Measurements from ENCODE around the gene SELP.

DNA sequence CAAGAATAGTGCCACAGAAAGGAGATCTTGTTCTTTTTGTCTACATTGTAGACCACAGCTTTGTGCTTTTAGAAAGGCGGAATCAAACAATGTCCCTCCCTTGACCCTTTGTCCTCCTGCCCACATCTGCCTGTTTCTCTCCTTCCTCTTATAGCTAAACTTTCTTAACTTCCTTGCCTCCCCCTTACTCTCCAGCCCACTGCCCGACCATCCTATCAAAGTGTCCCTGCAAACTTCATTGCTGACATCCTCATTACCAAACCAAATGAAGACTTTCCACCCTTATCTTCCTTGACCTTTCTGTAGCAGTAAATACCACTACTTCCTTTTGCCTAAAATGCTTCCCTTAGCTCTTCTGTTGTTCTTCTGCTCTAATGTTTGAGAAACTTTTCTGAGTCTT lies 5.0 kb downstream of the SELP start:
- TF ChIP-seq, protein P1, sequence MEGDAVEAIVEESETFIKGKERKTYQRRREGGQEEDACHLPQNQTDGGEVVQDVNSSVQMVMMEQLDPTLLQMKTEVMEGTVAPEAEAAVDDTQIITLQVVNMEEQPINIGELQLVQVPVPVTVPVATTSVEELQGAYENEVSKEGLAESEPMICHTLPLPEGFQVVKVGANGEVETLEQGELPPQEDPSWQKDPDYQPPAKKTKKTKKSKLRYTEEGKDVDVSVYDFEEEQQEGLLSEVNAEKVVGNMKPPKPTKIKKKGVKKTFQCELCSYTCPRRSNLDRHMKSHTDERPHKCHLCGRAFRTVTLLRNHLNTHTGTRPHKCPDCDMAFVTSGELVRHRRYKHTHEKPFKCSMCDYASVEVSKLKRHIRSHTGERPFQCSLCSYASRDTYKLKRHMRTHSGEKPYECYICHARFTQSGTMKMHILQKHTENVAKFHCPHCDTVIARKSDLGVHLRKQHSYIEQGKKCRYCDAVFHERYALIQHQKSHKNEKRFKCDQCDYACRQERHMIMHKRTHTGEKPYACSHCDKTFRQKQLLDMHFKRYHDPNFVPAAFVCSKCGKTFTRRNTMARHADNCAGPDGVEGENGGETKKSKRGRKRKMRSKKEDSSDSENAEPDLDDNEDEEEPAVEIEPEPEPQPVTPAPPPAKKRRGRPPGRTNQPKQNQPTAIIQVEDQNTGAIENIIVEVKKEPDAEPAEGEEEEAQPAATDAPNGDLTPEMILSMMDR (IDR thresholded peaks at IDR 0.05; ENCODE audit: low read depth, low read length, missing input control): no peak
- no peak for TF ChIP-seq MAX (IDR thresholded peaks at IDR 0.05)
- no peak for TF ChIP-seq TAF1 (conservative IDR thresholded peaks at IDR 0.05)
- no peak for TF ChIP-seq RAD21 (IDR thresholded peaks at IDR 0.05)
- no peak for TF ChIP-seq EGR1 (IDR thresholded peaks at IDR 0.05; ENCODE audit: low read depth in 2 of 2)
- TF ChIP-seq JUND (IDR thresholded peaks at IDR 0.05): no peak
- TF ChIP-seq GABPA (IDR thresholded peaks at IDR 0.05 in 1 of 2, conservative IDR thresholded peaks at IDR 0.05 in 1 of 2): no peak
- TF ChIP-seq ZBTB33 (IDR thresholded peaks at IDR 0.05): no peak

Data from liver (tissue), 3 donors.